DOHH2 (cell line): ENCODE results near the gene TARS2.

Source experiments
- H3F3A ChIP-seq: fragments of 200-600 bp; sonication (generic), shearing (Covaris generic); 2 replicates; pipeline ENCODE4 v1.6.0; 2016; ENCODE audit warnings: antibody characterized with exemption, mild to moderate bottlenecking; ENCODE audit not compliant: control insufficient read depth, insufficient read depth
- H3K27ac ChIP-seq: fragments of 200-600 bp; sonication (generic); 2 replicates; pipeline ENCODE4 v1.5.1; 2014; ENCODE audit warnings: low read depth, mild to moderate bottlenecking, low read length, moderate library complexity
- H3K27me3 ChIP-seq: fragments of 200-600 bp; sonication (generic); 2 replicates; pipeline ENCODE4 v1.6.1; 2014; ENCODE audit warnings: mild to moderate bottlenecking, low read length, mixed read lengths; ENCODE audit not compliant: control insufficient read depth
- H3K36me3 ChIP-seq: fragments of 200-600 bp; sonication (generic); 2 replicates; pipeline ENCODE4 v1.6.1; 2014; ENCODE audit warnings: mild to moderate bottlenecking, low read length, moderate library complexity, mixed read lengths; ENCODE audit not compliant: control insufficient read depth
- H3K4me1 ChIP-seq: fragments of 200-600 bp; sonication (generic); 2 replicates; pipeline ENCODE4 v1.6.1; 2014; ENCODE audit warnings: mild to moderate bottlenecking, low read length, mixed read lengths; ENCODE audit not compliant: control insufficient read depth
- H3K4me2 ChIP-seq: fragments of 200-600 bp; sonication (generic); 2 replicates; pipeline ENCODE4 v1.6.0; 2014; ENCODE audit warnings: mild to moderate bottlenecking, low read length, moderate library complexity
- H3K4me3 ChIP-seq: fragments of 200-600 bp; sonication (generic); 2 replicates; pipeline ENCODE4 v1.5.1; 2014; ENCODE audit warnings: mild to moderate bottlenecking, low read length, mixed read lengths
- H3K79me2 ChIP-seq: fragments of 200-600 bp; sonication (generic); 2 replicates; pipeline ENCODE4 v1.6.1; 2014; ENCODE audit warnings: mild to moderate bottlenecking, low read length, mixed read lengths; ENCODE audit not compliant: control insufficient read depth
- H3K9me2 ChIP-seq: fragments of 200-600 bp; sonication (generic); replicated peaks from 2 replicates; pipeline ENCODE4 v1.6.1; 2014; ENCODE audit warnings: mild to moderate bottlenecking, low read length, mixed read lengths; ENCODE audit not compliant: control insufficient read depth
- H3K9me3 ChIP-seq: fragments of 200-600 bp; sonication (generic); 2 replicates; pipeline ENCODE4 v1.6.1; 2014; ENCODE audit warnings: antibody characterized with exemption, low read length, mixed read lengths; ENCODE audit not compliant: control insufficient read depth, insufficient read depth
- H4K20me1 ChIP-seq: fragments of 200-600 bp; sonication (generic); 2 replicates; pipeline ENCODE4 v1.6.0; 2014; ENCODE audit warnings: low read depth, mild to moderate bottlenecking, antibody characterized with exemption, low read length, moderate library complexity; ENCODE audit not compliant: control insufficient read depth, insufficient read depth
- EZH2phosphoT487 ChIP-seq: fragments of 200-600 bp; sonication (generic); IDR thresholded peaks from 2 replicates; pipeline ENCODE4 v1.6.1; 2017; ENCODE audit warnings: borderline replicate concordance, mild to moderate bottlenecking, antibody characterized with exemption, low read length, moderate library complexity, mixed read lengths
- TF ChIP-seq, protein P1 (sequence below): fragments of 200-600 bp; sonication (generic); IDR thresholded peaks from one replicate; pipeline ENCODE4 v1.5.1; 2014; ENCODE audit warnings: antibody characterized with exemption, mild to moderate bottlenecking, low read depth, low read length; ENCODE audit not compliant: poor library complexity, severe bottlenecking

TARS2 gene

DNA sequence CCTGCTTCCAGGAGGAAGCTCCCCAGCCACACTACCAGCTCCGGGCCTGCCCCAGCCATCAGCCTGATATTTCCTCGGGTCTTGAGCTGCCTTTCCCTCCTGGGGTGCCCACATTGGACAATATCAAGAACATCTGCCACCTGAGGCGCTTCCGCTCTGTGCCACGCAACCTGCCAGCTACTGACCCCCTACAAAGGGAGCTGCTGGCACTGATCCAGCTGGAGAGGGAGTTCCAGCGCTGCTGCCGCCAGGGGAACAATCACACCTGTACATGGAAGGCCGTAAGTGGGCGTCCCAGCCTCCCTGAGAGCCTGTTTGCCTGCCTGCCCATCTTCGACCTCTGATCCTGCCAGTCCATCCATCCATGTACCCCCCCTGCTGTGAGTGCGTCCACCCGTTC lies 24.3 kb downstream of the TARS2 start:
- H3K9me2 ChIP-seq: no peaks in the 10 kb centered on the region
- 0 out of 2 replicates have a peak, but pooled peaks cover 2% of the 10 kb centered on the region for H3F3A ChIP-seq
- no peaks in the 10 kb centered on the region for H3K27me3 ChIP-seq
- H3K4me1 ChIP-seq: peaks cover 39% of the 10 kb centered on the region
- H3K36me3 ChIP-seq: peaks cover 11% of the 10 kb centered on the region
- H3K4me3 ChIP-seq: no peak overlapping the region
- H4K20me1 ChIP-seq: no peaks in the 10 kb centered on the region
- no peaks in the 10 kb centered on the region for H3K9me3 ChIP-seq
- H3K4me2 ChIP-seq: no peak overlapping the region
- no peaks in the 10 kb centered on the region for H3K79me2 ChIP-seq
- TF ChIP-seq, protein P1, sequence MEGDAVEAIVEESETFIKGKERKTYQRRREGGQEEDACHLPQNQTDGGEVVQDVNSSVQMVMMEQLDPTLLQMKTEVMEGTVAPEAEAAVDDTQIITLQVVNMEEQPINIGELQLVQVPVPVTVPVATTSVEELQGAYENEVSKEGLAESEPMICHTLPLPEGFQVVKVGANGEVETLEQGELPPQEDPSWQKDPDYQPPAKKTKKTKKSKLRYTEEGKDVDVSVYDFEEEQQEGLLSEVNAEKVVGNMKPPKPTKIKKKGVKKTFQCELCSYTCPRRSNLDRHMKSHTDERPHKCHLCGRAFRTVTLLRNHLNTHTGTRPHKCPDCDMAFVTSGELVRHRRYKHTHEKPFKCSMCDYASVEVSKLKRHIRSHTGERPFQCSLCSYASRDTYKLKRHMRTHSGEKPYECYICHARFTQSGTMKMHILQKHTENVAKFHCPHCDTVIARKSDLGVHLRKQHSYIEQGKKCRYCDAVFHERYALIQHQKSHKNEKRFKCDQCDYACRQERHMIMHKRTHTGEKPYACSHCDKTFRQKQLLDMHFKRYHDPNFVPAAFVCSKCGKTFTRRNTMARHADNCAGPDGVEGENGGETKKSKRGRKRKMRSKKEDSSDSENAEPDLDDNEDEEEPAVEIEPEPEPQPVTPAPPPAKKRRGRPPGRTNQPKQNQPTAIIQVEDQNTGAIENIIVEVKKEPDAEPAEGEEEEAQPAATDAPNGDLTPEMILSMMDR: no peak
- no peak for TF ChIP-seq EZH2phosphoT487
- no peak overlapping the region for H3K27ac ChIP-seq

GRCh38 chr1:150511985-150512660 lies 24.9 kb downstream of the TARS2 start:
- no peaks in the 10 kb centered on the region for H4K20me1 ChIP-seq
- no peak overlapping the region for H3K4me2 ChIP-seq
- H3K4me3 ChIP-seq: no peak overlapping the region
- no peaks in the 10 kb centered on the region for H3K79me2 ChIP-seq
- peaks cover 7% of the 10 kb centered on the region for H3K36me3 ChIP-seq
- no peak for TF ChIP-seq EZH2phosphoT487
- TF ChIP-seq, protein P1: no peak
- H3K9me3 ChIP-seq: no peaks in the 10 kb centered on the region
- H3K9me2 ChIP-seq: no peaks in the 10 kb centered on the region
- H3K27ac ChIP-seq: no peak overlapping the region
- peaks cover 44% of the 10 kb centered on the region for H3K4me1 ChIP-seq
- 0 out of 2 replicates have a peak, but pooled peaks cover 3% of the 10 kb centered on the region for H3F3A ChIP-seq
- no peaks in the 10 kb centered on the region for H3K27me3 ChIP-seq

GRCh38 chr1:150512846-150513245 lies 25.6 kb downstream of the TARS2 start:
- H3K4me1 ChIP-seq: peaks cover 50% of the 10 kb centered on the region
- peaks cover 4% of the 10 kb centered on the region for H3K36me3 ChIP-seq
- no peak for TF ChIP-seq EZH2phosphoT487
- peaks cover 9% of the 10 kb centered on the region; the same call in 1 of the 2 replicates for H3F3A ChIP-seq
- H3K9me3 ChIP-seq: no peaks in the 10 kb centered on the region
- H3K4me3 ChIP-seq: no peak overlapping the region
- H3K9me2 ChIP-seq: no peaks in the 10 kb centered on the region
- H3K4me2 ChIP-seq: no peak overlapping the region
- no peaks in the 10 kb centered on the region for H4K20me1 ChIP-seq
- H3K27ac ChIP-seq: no peak overlapping the region
- no peaks in the 10 kb centered on the region for H3K79me2 ChIP-seq
- H3K27me3 ChIP-seq: no peaks in the 10 kb centered on the region

GRCh38 chr1:150513351-150513791 lies 26.2 kb downstream of the TARS2 start:
- H3K4me2 ChIP-seq: no peak overlapping the region
- H3F3A ChIP-seq: peaks cover 12% of the 10 kb centered on the region; the same call in 1 of the 2 replicates
- no peak overlapping the region for H3K27ac ChIP-seq
- no peaks in the 10 kb centered on the region; the same call in 1 of the 2 replicates for H3K36me3 ChIP-seq
- TF ChIP-seq EZH2phosphoT487: no peak
- TF ChIP-seq, protein P1: no peak
- no peaks in the 10 kb centered on the region for H3K9me2 ChIP-seq
- H4K20me1 ChIP-seq: no peaks in the 10 kb centered on the region
- H3K27me3 ChIP-seq: no peaks in the 10 kb centered on the region
- H3K4me1 ChIP-seq: peaks cover 50% of the 10 kb centered on the region
- no peak overlapping the region for H3K4me3 ChIP-seq
- H3K9me3 ChIP-seq: no peaks in the 10 kb centered on the region
- no peaks in the 10 kb centered on the region for H3K79me2 ChIP-seq
